Rectal smooth muscle tissue (tissue), 1 donor: ENCODE results near the gene PTPRA.
"Not testable (repeated sequence)": the region's sequence is repeated elsewhere in the genome, so short reads cannot be mapped to it uniquely, and the experiment has no call there.

ENCODE experiments used
- H3K27ac ChIP-seq: one replicate; pipeline ENCODE4 v1.7.0; 2013; ENCODE audit warnings: low read depth, low read length, inconsistent platforms
- H3K27me3 ChIP-seq: one replicate; pipeline ENCODE4 v1.7.0; 2013; ENCODE audit warnings: low read length; ENCODE audit not compliant: control insufficient read depth, insufficient read depth
- H3K36me3 ChIP-seq: one replicate; pipeline ENCODE4 v1.7.0; 2013; ENCODE audit warnings: low read length; ENCODE audit not compliant: control insufficient read depth, insufficient read depth
- H3K4me1 ChIP-seq: one replicate; pipeline ENCODE4 v1.7.0; 2013; ENCODE audit warnings: low read length; ENCODE audit not compliant: control insufficient read depth, insufficient read depth
- H3K4me3 ChIP-seq: one replicate; pipeline ENCODE4 v1.7.0; 2013; ENCODE audit warnings: low read length
- H3K9ac ChIP-seq: one replicate; pipeline ENCODE4 v1.7.0; 2013; ENCODE audit warnings: low read length

The PTPRA gene

DNA sequence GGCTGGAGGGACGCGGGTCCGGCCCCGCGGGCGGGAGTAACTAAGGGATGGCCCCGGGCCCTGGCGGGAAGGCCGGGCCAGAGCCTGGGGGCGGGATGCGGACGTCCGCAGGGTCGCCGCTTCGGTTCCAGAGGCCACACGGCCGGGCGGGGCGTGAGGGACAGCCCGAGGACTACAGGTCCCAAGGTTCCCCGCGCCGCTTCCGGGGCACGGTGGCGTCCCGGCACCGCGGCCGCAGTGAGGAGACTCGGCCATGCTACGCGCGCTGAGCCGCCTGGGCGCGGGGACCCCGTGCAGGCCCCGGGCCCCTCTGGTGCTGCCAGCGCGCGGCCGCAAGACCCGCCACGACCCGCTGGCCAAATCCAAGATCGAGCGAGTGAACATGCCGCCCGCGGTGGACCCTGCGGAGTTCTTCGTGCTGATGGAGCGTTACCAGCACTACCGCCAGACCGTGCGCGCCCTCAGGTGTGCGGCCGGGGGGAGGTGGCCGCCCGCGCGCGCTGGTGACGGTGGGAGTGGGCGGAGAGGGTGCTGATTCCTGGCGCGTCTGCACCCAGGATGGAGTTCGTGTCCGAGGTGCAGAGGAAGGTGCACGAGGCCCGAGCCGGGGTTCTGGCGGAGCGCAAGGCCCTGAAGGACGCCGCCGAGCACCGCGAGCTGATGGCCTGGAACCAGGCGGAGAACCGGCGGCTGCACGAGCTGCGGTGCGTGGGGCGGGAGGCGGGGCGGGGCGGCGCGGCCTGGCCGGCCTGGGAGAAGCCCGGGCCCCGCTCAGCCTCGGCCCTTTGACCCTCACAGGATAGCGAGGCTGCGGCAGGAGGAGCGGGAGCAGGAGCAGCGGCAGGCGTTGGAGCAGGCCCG, 172.8 kb downstream of the PTPRA start, which contains the start of gene MRPS26:
TSS of gene MRPS26 (plus strand) at position 237 of the 861 bp plus-strand sequence. CDS start at position 254, 17 bp downstream.
- H3K9ac ChIP-seq: peak within 1 kb of the TSS; percentile 53
- peak within 1 kb of the TSS; percentile 93 for H3K27ac ChIP-seq
- H3K4me3 ChIP-seq: peak within 1 kb of the TSS; percentile 73
- H3K27me3 ChIP-seq: no peaks in the 10 kb centered on the region
- H3K36me3 ChIP-seq: peaks cover 17% of the 10 kb centered on the region
- peaks cover 7% of the 10 kb centered on the region for H3K4me1 ChIP-seq

DNA sequence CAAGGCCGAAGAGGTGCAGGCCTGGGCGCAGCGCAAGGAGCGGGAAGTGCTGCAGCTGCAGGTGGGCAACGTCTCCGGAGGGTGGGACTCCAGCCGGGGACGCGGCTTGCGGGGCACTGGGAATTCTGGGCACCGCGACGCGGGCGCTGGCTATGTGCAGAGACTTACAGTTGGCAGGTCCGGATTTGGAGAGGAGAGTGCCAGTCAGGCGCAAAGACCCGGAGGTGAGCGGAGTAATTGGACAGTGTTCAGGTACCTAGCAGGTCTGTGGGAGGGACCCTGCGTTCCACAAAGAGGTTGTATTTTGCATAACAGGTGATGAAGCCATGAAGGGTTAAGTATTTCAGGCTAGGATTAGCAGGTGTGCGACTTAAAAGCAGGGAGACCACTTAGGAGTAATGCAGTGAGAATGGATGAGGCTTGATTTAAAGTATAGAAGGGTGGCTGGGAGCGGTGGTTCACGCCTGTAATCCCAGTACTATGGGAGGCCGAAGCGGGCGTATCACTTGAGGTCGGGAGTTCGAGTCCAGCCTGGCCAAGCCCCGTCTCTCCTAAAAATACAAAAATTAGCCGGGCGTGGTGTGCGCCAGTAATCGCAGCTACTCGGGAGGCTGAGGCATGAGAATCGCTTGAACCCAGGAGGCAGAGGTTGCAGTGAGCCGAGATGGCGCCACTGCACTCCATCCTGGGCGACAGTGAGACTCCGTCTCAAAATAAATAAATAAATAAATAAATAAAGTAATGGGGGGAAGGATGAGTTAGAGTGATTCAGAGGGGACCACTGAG, 173.6 kb downstream of the PTPRA start:
- Histone ChIP-seq H3K27me3 (no peaks in the 10 kb centered on the region), H3K4me1 (peaks cover 7% of the 10 kb centered on the region), H3K36me3 (peaks cover 17% of the 10 kb centered on the region), H3K9ac (peak overlapping the region; percentile 42), H3K27ac (peak overlapping the region; percentile 93), H3K4me3 (peak overlapping the region; percentile 73)

DNA sequence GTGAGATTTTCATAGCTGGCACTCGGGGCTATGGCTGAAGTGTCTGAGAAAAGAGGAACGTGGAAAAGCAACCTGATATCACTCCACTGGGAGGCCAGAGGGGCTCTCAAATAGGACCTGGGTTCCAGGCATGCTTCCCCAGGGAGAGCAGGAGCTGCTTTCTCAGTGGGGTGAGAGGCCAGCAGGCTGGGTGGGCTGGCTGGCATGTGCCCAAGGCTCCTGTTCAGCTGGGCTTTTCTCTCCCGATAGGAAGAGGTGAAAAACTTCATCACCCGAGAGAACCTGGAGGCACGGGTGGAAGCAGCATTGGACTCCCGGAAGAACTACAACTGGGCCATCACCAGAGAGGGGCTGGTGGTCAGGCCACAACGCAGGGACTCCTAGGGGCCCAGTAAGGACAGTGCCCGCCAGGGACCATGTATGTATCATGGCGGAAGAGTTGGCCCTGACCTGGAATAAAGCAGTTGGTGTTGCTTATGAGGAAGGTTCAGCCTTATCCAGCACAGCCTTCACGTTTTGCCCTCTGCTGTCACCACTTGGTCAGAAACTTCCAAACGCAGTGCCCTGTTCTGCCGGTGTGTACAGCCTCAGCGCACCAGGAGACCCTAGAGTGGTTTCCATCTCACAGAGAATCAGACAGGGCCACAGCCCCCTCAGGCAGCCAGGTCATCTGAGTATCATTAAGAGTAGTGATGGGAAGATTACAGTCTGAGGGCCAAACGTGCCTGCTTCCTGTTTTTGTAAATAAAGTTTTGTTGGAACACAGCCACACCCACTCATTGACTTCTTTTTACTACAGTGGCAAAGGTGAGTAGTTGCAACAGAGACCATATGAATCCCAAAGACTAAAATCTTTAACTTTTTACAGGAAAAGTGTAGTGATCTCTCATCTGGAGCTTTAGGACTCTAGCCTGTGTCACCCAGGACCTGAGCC, 174.5 kb downstream of the PTPRA start:
- Histone ChIP-seq H3K27ac (no peak overlapping the region), H3K4me1 (peaks cover 7% of the 10 kb centered on the region), H3K36me3 (peaks cover 17% of the 10 kb centered on the region), H3K4me3 (no peak overlapping the region), H3K27me3 (no peaks in the 10 kb centered on the region), H3K9ac (no peak overlapping the region)

DNA sequence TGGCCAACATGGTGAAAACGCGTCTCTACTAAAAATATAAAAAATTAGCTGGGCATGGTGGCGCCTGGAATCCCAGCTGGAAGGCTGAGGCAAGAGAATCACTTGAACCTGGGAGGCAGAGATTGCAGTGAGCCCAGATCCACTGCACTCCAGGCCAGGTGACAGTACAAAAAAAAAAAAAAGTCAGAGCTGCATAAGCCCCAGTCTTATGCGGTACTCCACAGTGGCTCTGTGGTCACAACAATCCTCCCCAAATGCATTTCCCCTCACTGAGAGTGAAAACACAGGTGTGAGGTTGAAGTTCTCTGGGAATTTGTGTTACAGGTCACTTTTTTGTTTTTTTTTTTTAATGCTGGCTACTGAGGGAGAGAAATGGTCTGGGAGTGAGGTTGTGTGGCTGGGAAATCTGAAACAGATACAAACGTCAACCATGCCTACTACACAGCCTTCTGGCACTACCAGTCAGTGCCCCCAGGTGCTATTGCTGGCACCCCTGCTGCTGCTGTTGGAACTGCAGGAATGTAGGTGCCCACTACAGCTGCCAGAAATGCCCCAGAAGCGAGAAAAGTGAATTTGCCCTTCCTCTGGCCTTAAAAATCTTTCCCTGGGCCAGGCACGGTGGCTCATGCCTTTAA, 178.2 kb downstream of the PTPRA start:
- Histone ChIP-seq H3K27me3 (no peaks in the 10 kb centered on the region), H3K4me1 (peaks cover 4% of the 10 kb centered on the region), H3K4me3 (no peak overlapping the region), H3K27ac (no peak overlapping the region), H3K36me3 (peaks cover 17% of the 10 kb centered on the region), H3K9ac (no peak overlapping the region)

DNA sequence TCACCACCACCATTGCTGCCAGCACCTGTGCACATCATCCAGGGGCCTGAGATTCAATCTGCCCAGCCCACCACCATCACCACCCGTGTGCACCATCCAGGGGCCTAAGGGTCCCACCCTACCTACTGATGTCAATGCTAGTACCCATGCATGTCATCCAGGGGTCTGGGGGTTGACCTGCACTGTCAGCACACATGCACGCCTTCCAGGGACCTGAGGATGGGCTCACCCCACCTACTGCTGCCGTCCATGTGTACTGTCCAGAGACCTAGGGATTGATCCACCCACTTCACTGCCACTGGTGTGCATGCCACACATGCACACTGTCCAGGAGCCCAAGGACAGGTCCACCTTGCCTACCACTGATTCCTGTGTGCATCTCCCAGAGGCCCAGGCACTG, 186.2 kb downstream of the PTPRA start:
- Histone ChIP-seq H3K27me3 (no peaks in the 10 kb centered on the region), H3K36me3 (no peaks in the 10 kb centered on the region), H3K4me1 (no peaks in the 10 kb centered on the region), H3K4me3 (no peak overlapping the region), H3K9ac (no peak overlapping the region), H3K27ac (no peak overlapping the region)

DNA sequence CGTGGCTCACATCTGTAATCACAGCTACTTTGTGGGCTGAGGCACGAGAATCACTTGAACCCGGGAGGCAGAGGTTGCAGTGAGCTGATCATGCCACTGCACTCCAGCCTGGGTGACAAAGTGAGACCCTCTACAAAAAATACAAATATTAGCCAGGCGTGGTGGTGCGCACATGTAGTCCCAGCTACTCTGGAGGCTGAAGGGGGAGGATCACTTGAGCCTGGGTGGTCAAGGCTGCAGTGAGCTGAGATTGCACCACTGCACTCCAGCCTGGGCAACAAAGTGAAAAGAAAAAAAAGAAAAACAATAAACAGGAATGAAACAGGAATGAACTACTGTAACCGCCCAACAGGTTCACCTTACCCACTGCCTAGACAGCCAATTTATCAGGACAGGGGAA, 190.8 kb downstream of the PTPRA start:
- not testable (repeated sequence) for H3K36me3 ChIP-seq, H3K27me3 ChIP-seq, H3K9ac ChIP-seq, H3K4me3 ChIP-seq, H3K27ac ChIP-seq, H3K4me1 ChIP-seq

DNA sequence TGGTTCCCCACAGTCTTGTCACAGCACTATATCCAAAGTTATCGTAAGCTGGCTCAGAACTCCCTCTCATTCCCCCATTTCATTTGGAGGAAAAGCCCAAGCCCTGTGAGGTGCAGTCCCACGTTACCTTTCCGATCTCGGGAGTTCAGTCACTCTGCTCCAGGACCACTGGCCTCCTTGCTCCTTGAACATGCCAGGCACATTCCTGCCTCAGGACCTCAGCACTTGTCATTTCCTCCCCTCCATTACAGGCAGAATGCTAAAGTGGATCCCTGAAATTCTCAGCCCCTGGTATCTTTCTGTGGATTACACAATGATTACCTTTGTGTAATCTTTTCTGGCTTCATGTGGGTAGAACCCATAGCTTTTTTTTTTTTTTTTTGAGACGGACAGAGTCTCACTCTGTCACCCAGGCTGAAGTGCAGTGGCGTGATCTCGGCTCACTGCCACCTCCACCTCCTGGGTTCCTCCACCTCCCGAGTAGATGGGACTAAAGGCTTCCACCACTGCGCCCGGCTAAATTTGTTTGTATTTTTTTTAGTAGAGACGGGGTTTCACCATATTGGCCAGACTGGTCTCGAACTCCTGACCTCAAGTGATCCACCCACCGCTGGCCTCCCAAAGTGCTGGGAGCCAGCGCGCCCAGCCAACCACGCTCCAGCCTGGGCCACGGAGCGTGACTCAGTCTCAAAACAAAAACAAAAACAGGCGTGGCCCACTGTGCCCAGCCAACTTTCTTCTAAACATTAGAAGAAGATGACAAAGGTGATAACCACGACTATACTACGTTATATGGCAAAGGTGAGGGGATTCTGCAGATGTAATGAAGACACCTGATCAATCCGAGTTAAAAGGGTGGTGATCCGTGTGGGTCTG, 194.1 kb downstream of the PTPRA start:
- no peak overlapping the region for H3K27ac ChIP-seq
- H3K36me3 ChIP-seq: no peaks in the 10 kb centered on the region
- H3K4me3 ChIP-seq: no peak overlapping the region
- H3K27me3 ChIP-seq: peaks cover 7% of the 10 kb centered on the region
- H3K4me1 ChIP-seq: no peaks in the 10 kb centered on the region
- no peak overlapping the region for H3K9ac ChIP-seq

DNA sequence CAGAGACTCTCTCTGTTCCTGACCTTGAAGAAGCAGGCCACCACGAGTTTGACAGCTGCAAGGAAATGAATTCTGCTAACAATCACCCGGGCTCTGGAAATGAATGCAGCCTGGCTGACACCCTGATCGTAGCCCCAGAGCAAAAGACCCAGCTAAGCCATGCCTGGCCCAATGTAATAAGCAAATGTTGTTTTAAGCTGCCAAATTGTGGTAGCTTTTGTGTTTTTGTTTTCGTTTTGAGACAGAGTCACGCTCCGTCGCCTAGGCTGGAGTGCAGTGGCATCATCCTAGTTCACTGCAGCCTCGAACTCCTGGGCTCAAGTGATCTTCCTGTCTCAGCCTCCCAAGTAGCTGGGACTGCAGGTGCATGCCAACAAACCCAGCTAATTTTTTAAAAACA, 194.8 kb downstream of the PTPRA start:
- H3K36me3 ChIP-seq: no peaks in the 10 kb centered on the region
- peaks cover 10% of the 10 kb centered on the region for H3K27me3 ChIP-seq
- no peak overlapping the region for H3K9ac ChIP-seq
- no peaks in the 10 kb centered on the region for H3K4me1 ChIP-seq
- no peak overlapping the region for H3K4me3 ChIP-seq
- no peak overlapping the region for H3K27ac ChIP-seq

DNA sequence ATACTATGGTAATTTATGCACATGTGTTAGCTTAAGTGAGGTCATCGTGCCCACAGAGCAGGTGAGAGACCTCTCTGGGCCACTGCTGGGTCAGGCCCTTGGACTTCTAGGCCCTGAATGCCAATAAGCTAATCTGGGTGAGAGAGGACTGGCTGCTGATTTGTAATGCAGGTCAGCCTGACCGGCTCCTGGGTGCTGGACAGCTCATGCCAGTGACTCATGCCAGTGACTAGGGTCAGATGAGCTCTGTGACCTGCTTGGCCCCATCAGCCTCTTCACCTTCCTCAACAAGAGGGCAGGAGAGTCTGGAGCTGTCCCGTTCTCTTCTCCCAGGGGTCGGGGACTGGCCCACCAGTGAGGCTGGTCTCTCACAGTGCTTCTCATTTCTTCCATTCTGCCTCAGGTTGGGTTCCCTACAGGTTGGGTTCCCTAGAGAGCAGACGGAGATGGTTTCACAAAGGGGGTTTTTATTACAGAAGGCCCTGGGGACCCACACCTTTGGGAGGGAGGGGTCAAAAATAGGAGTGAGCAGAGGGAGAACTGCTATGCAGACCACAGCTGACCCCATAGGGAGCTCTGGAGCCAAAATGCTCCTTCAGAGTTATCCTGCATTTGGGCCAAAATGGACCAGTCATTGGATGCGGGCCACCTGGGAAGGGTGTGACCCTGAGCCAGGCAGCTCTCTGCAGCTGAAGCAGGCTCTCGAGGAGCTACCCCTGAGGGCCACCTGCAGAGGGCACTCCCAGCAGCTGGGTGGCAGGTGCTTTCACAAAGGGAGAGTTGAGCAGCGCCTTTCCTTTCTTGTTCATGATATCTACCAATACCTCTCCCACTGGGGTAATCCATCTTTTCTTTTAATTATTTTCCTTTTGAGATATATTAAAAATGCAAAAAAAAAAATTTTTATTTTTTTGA, 196.0 kb downstream of the PTPRA start:
- H3K4me3 ChIP-seq: no peak overlapping the region
- H3K36me3 ChIP-seq: no peaks in the 10 kb centered on the region
- H3K27ac ChIP-seq: no peak overlapping the region
- H3K4me1 ChIP-seq: no peaks in the 10 kb centered on the region
- H3K27me3 ChIP-seq: peaks cover 14% of the 10 kb centered on the region
- no peak overlapping the region for H3K9ac ChIP-seq

DNA sequence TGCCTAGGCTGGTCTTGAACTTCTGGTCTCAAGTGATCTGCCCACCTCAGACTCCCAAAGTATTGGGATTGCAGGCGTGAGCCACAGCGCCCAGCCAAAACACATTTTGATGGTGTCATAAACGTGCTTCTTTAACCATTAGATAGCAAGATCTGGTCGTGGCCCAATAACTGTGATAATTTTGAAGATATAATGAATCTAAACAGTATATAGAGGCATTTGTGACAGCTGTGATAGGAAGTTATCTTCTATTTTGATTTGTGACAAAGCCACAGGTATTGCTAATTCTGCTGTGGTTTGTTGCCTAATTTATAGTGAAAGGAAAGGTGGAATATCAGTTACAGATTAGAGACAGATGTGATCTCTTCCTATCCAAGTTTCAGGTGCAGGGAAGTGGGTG, 197.4 kb downstream of the PTPRA start:
- H3K4me3 ChIP-seq: no peak overlapping the region
- H3K36me3 ChIP-seq: no peaks in the 10 kb centered on the region
- H3K9ac ChIP-seq: no peak overlapping the region
- H3K27me3 ChIP-seq: peaks cover 14% of the 10 kb centered on the region
- H3K4me1 ChIP-seq: no peaks in the 10 kb centered on the region
- H3K27ac ChIP-seq: no peak overlapping the region
